ENCODE results near the gene USP34.
"Not testable (repeated sequence)": the region's sequence is repeated elsewhere in the genome, so short reads cannot be mapped to it uniquely, and the experiment has no call there.

DNA sequence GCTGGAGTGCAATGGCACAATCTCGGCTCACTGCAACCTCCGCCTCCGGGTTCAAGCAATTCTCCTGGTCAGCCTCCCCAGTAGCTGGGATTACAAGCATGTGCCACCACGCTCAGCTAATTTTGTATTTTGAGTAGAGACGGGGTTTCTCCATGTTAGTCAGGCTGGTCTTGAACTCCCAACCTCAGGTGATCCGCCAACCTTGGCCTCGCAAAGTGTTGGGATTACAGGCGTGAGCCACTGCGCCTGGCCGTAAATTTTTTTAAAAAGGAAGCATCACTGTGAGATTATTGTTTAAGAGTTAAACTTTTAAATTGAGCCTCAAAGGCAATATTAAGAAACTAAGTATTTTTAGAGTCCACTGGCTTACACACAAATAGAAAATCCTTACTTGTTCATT is 2.7 kb downstream of the USP34 start:
- TF ChIP-seq, protein P1, sequence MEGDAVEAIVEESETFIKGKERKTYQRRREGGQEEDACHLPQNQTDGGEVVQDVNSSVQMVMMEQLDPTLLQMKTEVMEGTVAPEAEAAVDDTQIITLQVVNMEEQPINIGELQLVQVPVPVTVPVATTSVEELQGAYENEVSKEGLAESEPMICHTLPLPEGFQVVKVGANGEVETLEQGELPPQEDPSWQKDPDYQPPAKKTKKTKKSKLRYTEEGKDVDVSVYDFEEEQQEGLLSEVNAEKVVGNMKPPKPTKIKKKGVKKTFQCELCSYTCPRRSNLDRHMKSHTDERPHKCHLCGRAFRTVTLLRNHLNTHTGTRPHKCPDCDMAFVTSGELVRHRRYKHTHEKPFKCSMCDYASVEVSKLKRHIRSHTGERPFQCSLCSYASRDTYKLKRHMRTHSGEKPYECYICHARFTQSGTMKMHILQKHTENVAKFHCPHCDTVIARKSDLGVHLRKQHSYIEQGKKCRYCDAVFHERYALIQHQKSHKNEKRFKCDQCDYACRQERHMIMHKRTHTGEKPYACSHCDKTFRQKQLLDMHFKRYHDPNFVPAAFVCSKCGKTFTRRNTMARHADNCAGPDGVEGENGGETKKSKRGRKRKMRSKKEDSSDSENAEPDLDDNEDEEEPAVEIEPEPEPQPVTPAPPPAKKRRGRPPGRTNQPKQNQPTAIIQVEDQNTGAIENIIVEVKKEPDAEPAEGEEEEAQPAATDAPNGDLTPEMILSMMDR (conservative IDR thresholded peaks at IDR 0.05 in 1 of 2, IDR thresholded peaks at IDR 0.05 in 1 of 2; ENCODE audit: low read depth in 1 of 2, low read length in 2 of 2): not testable (repeated sequence)
- TF ChIP-seq EZH2 (IDR thresholded peaks at IDR 0.05; ENCODE audit: low read length, missing control alignments): not testable (repeated sequence)
